H1 (cell line): ENCODE measurements around the gene TMC3. TPM values are rescaled to one million over a fixed set of nuclear protein-coding genes. Genes with fewer than 3 reads are reported as not detected.

Experiments
- CTCF ChIA-PET: fragments of 300-600 bp; sonication (Branson Sonifier 250); formaldehyde crosslinking; loops from one replicate; lab custom pipeline; 2021; ENCODE audit not compliant: partially characterized antibody; lab: Charles Lee
- POLR2A ChIA-PET: fragments of 300-600 bp; sonication (Branson Sonifier 250); formaldehyde crosslinking; loops from one replicate; lab custom pipeline; 2021; ENCODE audit warnings: inconsistent platforms; ENCODE audit not compliant: partially characterized antibody; lab: Charles Lee
- DNase-seq, 2 experiments: peaks; one replicate each; pipeline versions ENCODE4 v3.0.0 to v3.0.0-alpha.2; 2010 to 2022; ENCODE audit warnings: low spot score in 2 of 2, low read depth in 1 of 2, mixed read lengths in 1 of 2
- FAIRE-seq: peaks from 2 replicates; lab custom pipeline; 2011; peaks lifted over from hg19 to GRCh38; lab: Jason Lieb, UNC
- H2AFZ ChIP-seq: 2 replicates; pipeline ENCODE4 v1.8.1; 2012; ENCODE audit warnings: low read length, inconsistent platforms
- H2AK5ac ChIP-seq: 2 replicates; pipeline ENCODE4 v1.6.1; 2013; ENCODE audit warnings: low read depth, low read length
- H2BK120ac ChIP-seq: replicated peaks from 2 replicates; pipeline ENCODE3; 2013; ENCODE audit warnings: low read depth, low read length, inconsistent platforms
- H2BK12ac ChIP-seq: 2 replicates; pipeline ENCODE4 v1.6.1; 2013; ENCODE audit warnings: low read depth, low read length
- H2BK15ac ChIP-seq: 2 replicates; pipeline ENCODE4 v1.6.1; 2013; ENCODE audit warnings: low read length
- H2BK20ac ChIP-seq: 2 replicates; pipeline ENCODE4 v1.6.1; 2013; ENCODE audit warnings: low read length
- H2BK5ac ChIP-seq: 2 replicates; pipeline ENCODE4 v1.6.1; 2013; ENCODE audit warnings: low read depth, low read length
- H3K14ac ChIP-seq: 2 replicates; pipeline ENCODE4 v1.6.1; 2013; ENCODE audit warnings: inconsistent platforms; ENCODE audit not compliant: insufficient read length
- H3K18ac ChIP-seq: 2 replicates; pipeline ENCODE4 v1.6.1; 2013; ENCODE audit warnings: low read length; ENCODE audit errors: extremely low read depth
- H3K23ac ChIP-seq: 2 replicates; pipeline ENCODE4 v1.6.1; 2013; ENCODE audit warnings: inconsistent platforms; ENCODE audit not compliant: insufficient read length
- H3K23me2 ChIP-seq: 2 replicates; pipeline ENCODE4 v1.6.1; 2013; ENCODE audit warnings: low read depth, low read length
- H3K27ac ChIP-seq: 2 replicates; pipeline ENCODE4 v1.6.1; 2011; ENCODE audit warnings: low read depth, low read length, inconsistent platforms
- H3K27me3 ChIP-seq, 4 experiments: replicated peaks in 1 of 4; 1 replicate in 1 of 4; 2 replicates in 3 of 4; pipeline versions ENCODE4 v1.6.1 to v1.8.1; 2011 to 2013; ENCODE audit warnings: low read length in 3 of 4, mild to moderate bottlenecking in 3 of 4, inconsistent platforms in 2 of 4, mixed read lengths in 2 of 4, moderate library complexity in 1 of 4; ENCODE audit not compliant: control insufficient read depth in 3 of 4, insufficient read depth in 3 of 4; ENCODE audit errors: extremely low read depth in 1 of 4
- H3K36me3 ChIP-seq, 4 experiments: 2 replicates each; pipeline versions ENCODE4 v1.6.1 to v1.8.1; 2011 to 2013; ENCODE audit warnings: mild to moderate bottlenecking in 4 of 4, low read length in 3 of 4, moderate library complexity in 2 of 4, control low read depth in 1 of 4, inconsistent platforms in 1 of 4; ENCODE audit not compliant: insufficient read depth in 4 of 4, control insufficient read depth in 2 of 4
- H3K4ac ChIP-seq: replicated peaks from 2 replicates; pipeline ENCODE3; 2013; ENCODE audit warnings: low read length, low read depth, mixed read lengths, inconsistent platforms; ENCODE audit not compliant: insufficient read length
- H3K4me1 ChIP-seq, 4 experiments: replicated peaks in 1 of 4; 1 replicate in 1 of 4; 2 replicates in 3 of 4; pipeline versions ENCODE4 v1.6.1 to v1.8.1; 2011 to 2013; ENCODE audit warnings: low read length in 3 of 4, inconsistent platforms in 2 of 4, mixed read lengths in 1 of 4; ENCODE audit not compliant: insufficient read depth in 4 of 4, control insufficient read depth in 3 of 4
- H3K4me2 ChIP-seq, 2 experiments: 2 replicates each; pipeline versions ENCODE4 v1.6.1 to v1.8.1; 2011 to 2013; ENCODE audit warnings: low read depth in 2 of 2, low read length in 2 of 2, control low read depth in 1 of 2, inconsistent platforms in 1 of 2, mild to moderate bottlenecking in 1 of 2; ENCODE audit not compliant: insufficient read depth in 1 of 2
- H3K4me3 ChIP-seq, 4 experiments: fragments of 200-600, 300-600 bp in 1 of 4; sonication (generic), shearing (Covaris generic), sonication (Bioruptor Twin) in 1 of 4; 2 replicates each; pipeline versions ENCODE4 v1.5.1 to v1.8.1; 2011 to 2016; ENCODE audit warnings: low read length in 4 of 4, low read depth in 3 of 4, control low read depth in 2 of 4, inconsistent platforms in 2 of 4, mild to moderate bottlenecking in 2 of 4, mixed read lengths in 1 of 4, moderate library complexity in 1 of 4; ENCODE audit not compliant: insufficient read depth in 2 of 4; ENCODE audit errors: extremely low read depth in 1 of 4
- H3K56ac ChIP-seq: replicated peaks from 2 replicates; pipeline ENCODE3; 2013; ENCODE audit warnings: low read depth, mild to moderate bottlenecking, mixed read lengths, low read length, inconsistent platforms; ENCODE audit not compliant: insufficient read length
- H3K79me1 ChIP-seq: 2 replicates; pipeline ENCODE4 v1.6.1; 2013; ENCODE audit warnings: low read depth, low read length, control low read depth
- H3K79me2 ChIP-seq, 2 experiments: 2 replicates each; pipeline versions ENCODE4 v1.6.1 to v1.8.1; 2012 to 2013; ENCODE audit warnings: low read length in 2 of 2, mild to moderate bottlenecking in 2 of 2, inconsistent platforms in 1 of 2; ENCODE audit not compliant: insufficient read depth in 2 of 2, control insufficient read depth in 1 of 2
- H3K9ac ChIP-seq, 4 experiments: replicated peaks in 1 of 4; 1 replicate in 1 of 4; 2 replicates in 3 of 4; pipeline versions ENCODE4 v1.6.1 to v1.8.1; 2011 to 2013; ENCODE audit warnings: low read depth in 3 of 4, low read length in 3 of 4, control low read depth in 2 of 4, mild to moderate bottlenecking in 2 of 4, moderate library complexity in 2 of 4, inconsistent platforms in 1 of 4; ENCODE audit errors: extremely low read depth in 1 of 4
- H3K9me3 ChIP-seq, 2 experiments: 2 replicates each; pipeline versions ENCODE4 v1.6.1 to v1.8.1; 2012 to 2013; ENCODE audit warnings: mild to moderate bottlenecking in 2 of 2, moderate library complexity in 2 of 2, control low read depth in 1 of 2, inconsistent platforms in 1 of 2, low read depth in 1 of 2, low read length in 1 of 2, mixed read lengths in 1 of 2; ENCODE audit not compliant: insufficient read depth in 2 of 2
- H4K20me1 ChIP-seq, 2 experiments: replicated peaks in 1 of 2; 2 replicates each; pipeline versions ENCODE3 to v1.8.1; 2011 to 2013; ENCODE audit warnings: inconsistent platforms in 2 of 2, low read length in 2 of 2, mild to moderate bottlenecking in 1 of 2; ENCODE audit not compliant: insufficient read depth in 2 of 2, control insufficient read depth in 1 of 2
- H4K5ac ChIP-seq: 2 replicates; pipeline ENCODE4 v1.6.1; 2013; ENCODE audit warnings: low read length, low read depth, mixed read lengths, inconsistent platforms; ENCODE audit not compliant: insufficient read length
- H4K8ac ChIP-seq: 2 replicates; pipeline ENCODE4 v1.8.0; 2013; ENCODE audit warnings: mild to moderate bottlenecking, moderate library complexity, low read length, inconsistent platforms; ENCODE audit not compliant: insufficient read depth; ENCODE audit errors: extremely low read depth
- H4K91ac ChIP-seq: replicated peaks from 2 replicates; pipeline ENCODE3; 2013; ENCODE audit warnings: low read length, mixed read lengths, inconsistent platforms; ENCODE audit not compliant: insufficient read length
- CEBPB ChIP-seq: IDR thresholded peaks from 2 replicates; pipeline ENCODE4 v1.6.1; 2012; ENCODE audit warnings: low read depth, low read length
- JUND ChIP-seq: IDR thresholded peaks from 2 replicates; pipeline ENCODE4 v1.6.1; 2011; ENCODE audit warnings: mild to moderate bottlenecking, improper control_type of control experiment, low read length
- PHF8 ChIP-seq: fragments of 200-600 bp; sonication (generic); conservative IDR thresholded peaks from 2 replicates; pipeline ENCODE4 v1.7.1; 2012; ENCODE audit warnings: low read depth, mild to moderate bottlenecking, inconsistent platforms, low read length, moderate library complexity
- SIRT6 ChIP-seq: IDR thresholded peaks from one replicate; pipeline ENCODE4 v1.7.1; 2012; ENCODE audit warnings: low read length, inconsistent platforms
- TEAD4 ChIP-seq: IDR thresholded peaks from 2 replicates; pipeline ENCODE4 v1.6.1; 2012; ENCODE audit warnings: low read depth, low read length, inconsistent platforms, mixed read lengths
- WGBS, 2 experiments: shearing (Covaris generic) in 1 of 2; methylation state at CpG; one replicate each; pipeline versions ENCODE4 v1.1.6 to v1.1.7; 2013 to 2015; ENCODE audit warnings: low lambda C conversion rate in 2 of 2, mixed read lengths in 2 of 2, inconsistent platforms in 1 of 2, low coverage in 1 of 2, missing lambda C conversion rate in 1 of 2; ENCODE audit not compliant: insufficient replicate concordance in 2 of 2, insufficient coverage in 1 of 2, insufficient read length in 1 of 2; ENCODE audit errors: extremely low coverage in 1 of 2, missing lambda C conversion rate in 1 of 2; 5-methylcytosine and 5-hydroxymethylcytosine counted together
- polyA plus RNA-seq, 7 experiments: library from polyadenylated mRNA; depleted of rRNA in 3 of 7; stranded (reverse) in 5 of 7; unstranded in 2 of 7; fragments of >200 nt in 5 of 7; fragments of 200-250 nt in 2 of 7; gene quantifications; 1 replicate in 5 of 7; 2 replicates in 1 of 7; 4 replicates in 1 of 7; pipeline versions ENCODE4 v1.2.1 to v1.2.3, GENCODE V29; 2011 to 2013; ENCODE audit warnings: missing spikeins in 2 of 7, mixed read lengths in 2 of 7
- total RNA-seq: library from RNA; stranded (reverse); fragmentation: NEBNext Ultra II Directional; extraction: Animal tissue kit (Norgen Biotek cat#: 25700); gene quantifications from 2 replicates; pipeline ENCODE4 v1.2.1, GENCODE V29; 2021

The TMC3 gene
- total and polyA plus RNA-seq, 2 of the 8 experiments (the other 6 are each of a cell fraction or from before 2014, with no cell fraction given) = not detected

GRCh38 chr15:81335631-81336030 lies 38.4 kb downstream of the TMC3 start:
- Histone ChIP-seq H3K36me3 (no peaks in the 10 kb centered on the region), H2BK12ac (no peak overlapping the region), H3K4me3 (no peak overlapping the region), H3K4me1 (peaks cover 0 to 2% (median 0%) of the 10 kb centered on the region in 4 experiments; a peak in 1 of 7 replicates), H3K4ac (no peak overlapping the region), H3K9me3 (no peaks in the 10 kb centered on the region), H3K23me2 (no peaks in the 10 kb centered on the region), H2AK5ac (no peak overlapping the region), H2BK15ac (no peak overlapping the region), H2BK5ac (no peak overlapping the region), H3K18ac (no peak overlapping the region), H3K79me1 (no peaks in the 10 kb centered on the region), H3K27ac (no peak overlapping the region), H4K8ac (no peak overlapping the region), H3K23ac (no peak overlapping the region), H3K4me2 (no peak overlapping the region), H2BK120ac (no peak overlapping the region), H3K56ac (no peak overlapping the region), H2BK20ac (no peak overlapping the region), H3K27me3 (no peaks in the 10 kb centered on the region), H4K91ac (no peak overlapping the region), H4K5ac (no peak overlapping the region), H3K79me2 (no peaks in the 10 kb centered on the region), H3K14ac (no peak overlapping the region), H4K20me1 (no peaks in the 10 kb centered on the region), H3K9ac (no peak overlapping the region), H2AFZ (no peak overlapping the region)
- 85% methylated on average over 4 of the region's 4 CpGs; no CpG with 5 or more reads in 1 of the 2 experiments for WGBS, 2 experiments
- no peak for FAIRE-seq
- POLR2A ChIA-PET = no interaction called here
- DNase-seq = no peak
- CTCF ChIA-PET = interaction anchor here (0.6 to 3.2 kb wide), 11 partner anchors 8 to 75 kb away, joined by 3 to 13 read pairs (median 3); no protein-coding TSS in a partner anchor
- TF ChIP-seq SIRT6 (no peak), PHF8 (no peak), CEBPB (no peak), JUND (no peak), TEAD4 (no peak)
